ENCODE measurements around the gene CPNE8. TPM values are rescaled to one million over a fixed set of nuclear protein-coding genes. Genes with fewer than 3 reads are reported as not detected.

The CPNE8 gene
- total and polyA plus RNA-seq, 5 donors from 2014 or later = 0.73 to 10.3 (median 1.5) TPM

DNA sequence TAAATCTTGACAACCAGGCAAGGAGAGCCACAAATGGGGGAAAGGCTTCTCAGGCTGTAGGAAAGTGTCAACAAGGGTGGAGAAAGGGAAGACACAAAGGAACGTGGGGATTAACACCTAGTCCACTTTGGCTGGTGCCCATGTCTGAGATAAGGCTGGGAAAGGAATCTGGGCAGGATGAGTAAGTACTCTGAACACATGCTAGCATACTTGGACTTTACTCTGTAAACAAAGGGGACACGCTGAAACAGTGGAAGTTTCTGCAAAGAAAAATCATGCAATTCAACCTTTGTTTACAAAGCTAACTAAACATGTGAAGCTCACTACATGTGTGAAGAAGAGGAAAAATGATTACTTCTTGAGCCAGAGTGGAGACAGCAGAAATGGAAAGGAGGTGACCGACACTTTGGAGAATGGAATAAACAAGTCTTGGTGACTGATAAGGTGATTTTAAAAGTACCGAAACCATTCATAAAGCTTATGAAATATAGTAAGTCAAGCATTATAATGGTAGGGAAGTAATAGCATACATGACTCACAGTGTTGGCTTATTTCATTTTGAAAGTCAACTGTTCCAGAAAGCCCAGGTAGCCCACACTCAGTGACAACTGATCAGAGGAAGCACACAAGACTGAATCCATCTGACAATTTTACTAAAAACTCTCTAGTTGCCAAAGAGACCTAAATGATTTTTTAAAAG is 13.2 kb downstream of the CPNE8 start:
- Mint-ChIP-seq H3K4me1 (peaks cover 0 to 7% (median 2%) of the 10 kb centered on the region in 4 donors), H3K36me3 (no peaks in the 10 kb centered on the region), H3K27ac (no peak overlapping the region), H3K4me3 (no peak overlapping the region), H3K27me3 (peaks cover 4% of the 10 kb centered on the region), H3K9me3 (no peaks in the 10 kb centered on the region)
- ATAC-seq (ENCODE audit: low read depth in 2 of 2) (no peak), DNase-seq (no peak)
- H3K4me3 ChIP-seq (ENCODE audit: low read depth, low read length) = no peak overlapping the region
- H3K27me3 ChIP-seq (ENCODE audit: control insufficient read depth, insufficient read depth, low read length) = no peaks in the 10 kb centered on the region
- H3K4me1 ChIP-seq (ENCODE audit: control insufficient read depth, insufficient read depth, low read length, poor library complexity, severe bottlenecking) = no peaks in the 10 kb centered on the region
- H3K36me3 ChIP-seq (ENCODE audit: control insufficient read depth, insufficient read depth, low read length) = no peaks in the 10 kb centered on the region
- no peak overlapping the region for H3K27ac ChIP-seq (ENCODE audit: insufficient read depth, low read length, poor library complexity, severe bottlenecking)
- H3K9me3 ChIP-seq (ENCODE audit: control insufficient read depth in 2 of 2, low read length in 2 of 2) = no peaks in the 10 kb centered on the region

DNA sequence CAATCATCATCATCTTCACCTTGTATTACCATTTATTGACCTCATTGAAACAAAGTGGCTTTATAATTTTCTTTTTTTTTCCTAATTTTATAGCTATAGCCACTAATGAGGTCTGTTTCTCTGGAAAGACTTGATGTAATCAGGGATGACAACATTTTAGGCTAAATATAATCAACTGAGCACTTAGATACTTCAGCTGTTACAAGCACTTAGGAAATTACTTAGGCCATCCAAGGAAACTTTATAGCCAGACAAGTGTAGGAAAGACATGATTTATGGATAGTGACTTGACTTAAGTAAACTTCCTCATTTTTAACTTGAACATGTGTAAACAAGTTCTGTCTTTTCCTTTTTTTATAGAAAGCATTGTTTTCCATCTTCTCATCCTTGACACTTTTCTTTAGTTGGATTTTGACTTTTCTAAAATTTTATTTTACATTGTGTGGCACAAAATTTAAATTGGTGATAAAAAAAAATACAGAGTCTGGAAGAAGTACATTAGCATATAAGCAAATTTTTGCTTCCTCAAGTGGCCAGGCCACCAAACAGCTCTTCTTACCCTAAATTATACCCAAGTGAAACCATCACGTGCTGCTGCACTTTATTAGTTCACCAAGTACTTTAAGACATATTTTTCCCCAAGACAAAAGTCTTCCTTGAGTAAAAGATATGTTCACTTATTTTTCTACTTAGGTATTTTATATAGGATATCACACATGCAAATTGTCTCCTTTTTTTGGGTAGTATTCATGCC is 15.1 kb downstream of the CPNE8 start:
- Mint-ChIP-seq H3K4me1 (peaks cover 0 to 7% (median under 1%) of the 10 kb centered on the region in 4 donors), H3K4me3 (no peak overlapping the region), H3K27ac (no peak overlapping the region), H3K36me3 (no peaks in the 10 kb centered on the region), H3K27me3 (no peaks in the 10 kb centered on the region), H3K9me3 (no peaks in the 10 kb centered on the region)
- DNase-seq (no peak), ATAC-seq (ENCODE audit: low read depth in 2 of 2) (no peak)
- Histone ChIP-seq H3K4me1 (ENCODE audit: control insufficient read depth, insufficient read depth, low read length, poor library complexity, severe bottlenecking) (no peaks in the 10 kb centered on the region), H3K27ac (ENCODE audit: insufficient read depth, low read length, poor library complexity, severe bottlenecking) (no peak overlapping the region), H3K27me3 (ENCODE audit: control insufficient read depth, insufficient read depth, low read length) (no peaks in the 10 kb centered on the region), H3K9me3 (ENCODE audit: control insufficient read depth in 2 of 2, low read length in 2 of 2) (no peaks in the 10 kb centered on the region), H3K36me3 (ENCODE audit: control insufficient read depth, insufficient read depth, low read length) (no peaks in the 10 kb centered on the region), H3K4me3 (ENCODE audit: low read depth, low read length) (no peak overlapping the region)

DNA sequence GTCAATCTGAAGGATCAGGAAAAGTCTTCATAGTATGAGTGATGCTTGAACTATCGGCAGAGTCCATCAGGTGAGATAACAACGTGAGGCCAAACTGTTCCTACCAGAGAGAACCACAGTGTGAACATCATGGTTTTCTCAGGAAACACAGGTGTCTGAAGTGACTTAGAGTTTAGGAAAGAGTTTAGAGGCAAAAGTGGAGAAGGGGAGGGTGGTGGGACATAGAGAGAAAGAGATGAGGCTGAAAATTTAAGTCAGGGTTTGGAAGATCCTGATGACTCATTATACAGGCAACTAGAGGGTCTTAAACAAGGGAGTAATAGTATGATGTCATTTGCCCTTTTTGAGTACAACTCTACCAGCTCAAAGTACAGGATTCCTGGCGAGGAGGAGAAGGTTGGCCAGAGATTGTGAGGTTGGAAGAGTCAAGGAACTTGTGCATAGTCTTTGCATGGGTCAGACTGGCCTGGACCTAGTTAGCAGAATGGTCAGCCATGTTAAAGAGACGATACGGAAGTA is 16.0 kb downstream of the CPNE8 start:
- ATAC-seq (ENCODE audit: low read depth in 2 of 2) (no peak), DNase-seq (no peak)
- H3K27me3 ChIP-seq (ENCODE audit: control insufficient read depth, insufficient read depth, low read length) = no peaks in the 10 kb centered on the region
- H3K36me3 ChIP-seq (ENCODE audit: control insufficient read depth, insufficient read depth, low read length) = no peaks in the 10 kb centered on the region
- H3K4me3 Mint-ChIP-seq = no peak overlapping the region
- H3K27ac Mint-ChIP-seq = no peak overlapping the region
- peaks cover 0 to 5% (median 0%) of the 10 kb centered on the region in 4 donors for H3K4me1 Mint-ChIP-seq
- no peaks in the 10 kb centered on the region for H3K9me3 Mint-ChIP-seq
- no peaks in the 10 kb centered on the region for H3K36me3 Mint-ChIP-seq
- no peaks in the 10 kb centered on the region for H3K27me3 Mint-ChIP-seq
- H3K4me3 ChIP-seq (ENCODE audit: low read depth, low read length) = no peak overlapping the region
- no peak overlapping the region for H3K27ac ChIP-seq (ENCODE audit: insufficient read depth, low read length, poor library complexity, severe bottlenecking)
- no peaks in the 10 kb centered on the region for H3K9me3 ChIP-seq (ENCODE audit: control insufficient read depth in 2 of 2, low read length in 2 of 2)
- H3K4me1 ChIP-seq (ENCODE audit: control insufficient read depth, insufficient read depth, low read length, poor library complexity, severe bottlenecking) = no peaks in the 10 kb centered on the region

DNA sequence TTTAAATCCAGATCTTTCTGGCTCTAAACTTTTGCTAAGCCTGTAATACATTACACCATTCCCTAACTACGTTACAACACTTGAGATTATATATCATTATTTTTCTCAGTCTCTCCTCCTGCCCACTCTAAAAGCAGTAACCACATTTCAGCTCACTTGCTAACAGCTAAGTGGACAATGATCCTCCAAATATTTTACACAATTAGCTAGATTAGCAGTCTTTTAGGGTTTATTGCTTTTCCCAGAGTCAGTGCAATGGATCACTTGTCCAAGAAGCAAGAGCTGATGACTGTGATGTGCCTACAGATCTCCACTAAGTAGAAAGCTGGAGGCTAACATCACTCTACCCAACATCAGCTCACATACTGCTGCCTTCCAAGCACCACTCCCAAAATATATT is 17.6 kb downstream of the CPNE8 start:
- no peak overlapping the region for H3K27ac ChIP-seq (ENCODE audit: insufficient read depth, low read length, poor library complexity, severe bottlenecking)
- no peaks in the 10 kb centered on the region for H3K27me3 ChIP-seq (ENCODE audit: control insufficient read depth, insufficient read depth, low read length)
- no peaks in the 10 kb centered on the region for H3K9me3 ChIP-seq (ENCODE audit: control insufficient read depth in 2 of 2, low read length in 2 of 2)
- ATAC-seq (ENCODE audit: low read depth in 2 of 2) (no peak), DNase-seq (no peak)
- H3K4me3 ChIP-seq (ENCODE audit: low read depth, low read length) = no peak overlapping the region
- Mint-ChIP-seq H3K4me1 (peaks cover 0 to 8% (median 0%) of the 10 kb centered on the region in 4 donors), H3K27ac (no peak overlapping the region), H3K36me3 (no peaks in the 10 kb centered on the region), H3K27me3 (no peaks in the 10 kb centered on the region), H3K9me3 (peaks cover 0 to 1% (median 0%) of the 10 kb centered on the region in 7 donors), H3K4me3 (no peak overlapping the region)
- no peaks in the 10 kb centered on the region for H3K36me3 ChIP-seq (ENCODE audit: control insufficient read depth, insufficient read depth, low read length)
- H3K4me1 ChIP-seq (ENCODE audit: control insufficient read depth, insufficient read depth, low read length, poor library complexity, severe bottlenecking) = no peaks in the 10 kb centered on the region

GRCh38 chr12:38886931-38887330 is 18.5 kb downstream of the CPNE8 start:
- Mint-ChIP-seq H3K36me3 (no peaks in the 10 kb centered on the region), H3K27ac (no peak overlapping the region), H3K4me1 (peaks cover 0 to 8% (median 0%) of the 10 kb centered on the region in 4 donors), H3K4me3 (no peak overlapping the region), H3K27me3 (no peaks in the 10 kb centered on the region), H3K9me3 (peaks cover 0 to 3% (median 0%) of the 10 kb centered on the region in 7 donors)
- no peak overlapping the region for H3K4me3 ChIP-seq (ENCODE audit: low read depth, low read length)
- no peaks in the 10 kb centered on the region for H3K27me3 ChIP-seq (ENCODE audit: control insufficient read depth, insufficient read depth, low read length)
- H3K27ac ChIP-seq (ENCODE audit: insufficient read depth, low read length, poor library complexity, severe bottlenecking) = no peak overlapping the region
- H3K9me3 ChIP-seq (ENCODE audit: control insufficient read depth in 2 of 2, low read length in 2 of 2) = no peaks in the 10 kb centered on the region
- ATAC-seq (ENCODE audit: low read depth in 2 of 2) (no peak), DNase-seq (no peak)
- H3K4me1 ChIP-seq (ENCODE audit: control insufficient read depth, insufficient read depth, low read length, poor library complexity, severe bottlenecking) = no peaks in the 10 kb centered on the region
- no peaks in the 10 kb centered on the region for H3K36me3 ChIP-seq (ENCODE audit: control insufficient read depth, insufficient read depth, low read length)

DNA sequence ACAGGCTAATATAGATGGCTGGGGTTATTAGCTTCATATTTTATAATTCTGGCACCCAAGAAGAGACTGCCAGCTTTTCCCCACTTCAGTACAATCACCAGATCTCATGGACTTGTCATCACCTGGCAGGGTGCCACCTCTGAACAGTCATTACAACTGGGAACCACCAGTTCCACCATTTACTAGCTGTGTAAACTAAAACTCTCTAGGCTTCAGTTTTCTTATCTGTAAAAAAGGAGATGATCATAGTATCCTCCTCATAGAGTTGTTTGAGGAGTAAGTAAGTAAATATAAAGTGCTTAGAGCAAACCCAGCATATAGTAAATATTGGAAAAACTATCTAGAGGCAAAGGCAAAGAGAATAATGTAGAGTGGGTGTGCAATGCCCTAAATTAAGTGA is 19.3 kb downstream of the CPNE8 start:
- Histone ChIP-seq H3K4me3 (ENCODE audit: low read depth, low read length) (no peak overlapping the region), H3K9me3 (ENCODE audit: control insufficient read depth in 2 of 2, low read length in 2 of 2) (no peaks in the 10 kb centered on the region), H3K27ac (ENCODE audit: insufficient read depth, low read length, poor library complexity, severe bottlenecking) (no peak overlapping the region), H3K4me1 (ENCODE audit: control insufficient read depth, insufficient read depth, low read length, poor library complexity, severe bottlenecking) (no peaks in the 10 kb centered on the region), H3K27me3 (ENCODE audit: control insufficient read depth, insufficient read depth, low read length) (no peaks in the 10 kb centered on the region), H3K36me3 (ENCODE audit: control insufficient read depth, insufficient read depth, low read length) (no peaks in the 10 kb centered on the region)
- Mint-ChIP-seq H3K9me3 (peaks cover 0 to 3% (median 0%) of the 10 kb centered on the region in 7 donors), H3K27me3 (no peaks in the 10 kb centered on the region), H3K36me3 (no peaks in the 10 kb centered on the region), H3K4me3 (no peak overlapping the region), H3K4me1 (peaks cover 0 to 8% (median 0%) of the 10 kb centered on the region in 4 donors), H3K27ac (no peak overlapping the region)
- ATAC-seq (ENCODE audit: low read depth in 2 of 2) (no peak), DNase-seq (no peak)

DNA sequence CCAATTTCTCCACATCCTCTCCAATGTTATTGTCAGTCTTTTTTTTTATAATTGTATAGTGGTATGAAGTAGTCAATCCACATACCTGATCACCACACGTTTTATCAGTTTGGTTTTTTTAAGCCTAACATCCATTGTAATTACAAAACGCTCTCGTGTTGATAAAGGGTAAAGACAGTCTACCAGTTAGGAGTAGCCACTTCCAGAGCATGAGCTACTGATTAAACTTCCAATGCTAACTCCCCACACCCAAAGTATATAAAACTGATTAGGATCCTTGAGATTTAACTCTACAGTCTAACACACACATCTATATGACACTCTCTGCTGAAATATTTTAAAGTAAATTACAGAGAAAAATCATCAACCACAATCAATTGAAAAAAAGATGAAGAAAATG is 20.7 kb downstream of the CPNE8 start:
- no peak for DNase-seq
- H3K27ac Mint-ChIP-seq = no peak overlapping the region
- H3K36me3 Mint-ChIP-seq = no peaks in the 10 kb centered on the region
- no peak overlapping the region for H3K4me3 Mint-ChIP-seq
- ATAC-seq (ENCODE audit: low read depth in 2 of 2) = no peak
- H3K9me3 Mint-ChIP-seq = peaks cover 0 to 3% (median 0%) of the 10 kb centered on the region in 7 donors
- H3K4me1 Mint-ChIP-seq = peaks cover 0 to 8% (median 0%) of the 10 kb centered on the region in 4 donors
- no peaks in the 10 kb centered on the region for H3K9me3 ChIP-seq (ENCODE audit: control insufficient read depth in 2 of 2, low read length in 2 of 2)
- H3K27ac ChIP-seq (ENCODE audit: insufficient read depth, low read length, poor library complexity, severe bottlenecking) = no peak overlapping the region
- no peaks in the 10 kb centered on the region for H3K27me3 ChIP-seq (ENCODE audit: control insufficient read depth, insufficient read depth, low read length)
- H3K27me3 Mint-ChIP-seq = no peaks in the 10 kb centered on the region
- no peaks in the 10 kb centered on the region for H3K4me1 ChIP-seq (ENCODE audit: control insufficient read depth, insufficient read depth, low read length, poor library complexity, severe bottlenecking)
- no peak overlapping the region for H3K4me3 ChIP-seq (ENCODE audit: low read depth, low read length)
- H3K36me3 ChIP-seq (ENCODE audit: control insufficient read depth, insufficient read depth, low read length) = no peaks in the 10 kb centered on the region
